GM12878 (cell line): ENCODE data around the gene FMNL2.

Experiments used
- CBX3 ChIP-seq: fragments of 200-600 bp; sonication (generic); IDR thresholded peaks from 2 replicates; pipeline ENCODE4 v1.6.1; 2016; ENCODE audit warnings: low read depth, borderline replicate concordance
- CHD2 ChIP-seq: IDR thresholded peaks from 2 replicates; pipeline ENCODE4 v1.6.1; 2011; ENCODE audit warnings: low read depth, low read length, improper control_type of control experiment, borderline replicate concordance
- CHD4 ChIP-seq: fragments of 200-600 bp; sonication (generic); IDR thresholded peaks from 2 replicates; pipeline ENCODE4 v1.6.1; 2016; ENCODE audit warnings: mild to moderate bottlenecking
- CTCF ChIP-seq, 3 experiments: IDR thresholded peaks in 2 of 3; conservative IDR thresholded peaks in 1 of 3; 2 replicates each; pipeline ENCODE4 v1.5.1; 2011; ENCODE audit warnings: low read depth in 3 of 3, low read length in 3 of 3, mild to moderate bottlenecking in 3 of 3, control low read depth in 2 of 3, moderate library complexity in 2 of 3, inconsistent platforms in 1 of 3, mixed read lengths in 1 of 3; ENCODE audit not compliant: control insufficient read depth in 2 of 3, insufficient read depth in 1 of 3; ENCODE audit errors: extremely low read depth in 1 of 3
- DPF2 ChIP-seq: fragments of 450-650 bp; IDR thresholded peaks from 2 replicates; pipeline ENCODE4 v1.6.1; 2017; ENCODE audit warnings: mild to moderate bottlenecking
- ELK1 ChIP-seq: IDR thresholded peaks from 2 replicates; pipeline ENCODE4 v1.6.1; 2012; ENCODE audit warnings: low read depth, low read length, improper control_type of control experiment
- EP300 ChIP-seq, 2 experiments: fragments of 150-350 bp in 1 of 2; IDR thresholded peaks; 2 replicates each; pipeline ENCODE4 v1.6.1; 2011 to 2012; ENCODE audit warnings: low read depth in 2 of 2, low read length in 2 of 2, borderline replicate concordance in 1 of 2, improper control_type of control experiment in 1 of 2, inconsistent platforms in 1 of 2; ENCODE audit not compliant: control insufficient read depth in 1 of 2
- EZH2 ChIP-seq: IDR thresholded peaks from 2 replicates; pipeline ENCODE4 v1.6.1; 2012; ENCODE audit warnings: low read depth, mild to moderate bottlenecking, control low read depth, inconsistent platforms, low read length, borderline replicate concordance; ENCODE audit not compliant: control insufficient read depth
- LARP7 ChIP-seq: fragments of 450-650 bp; IDR thresholded peaks from 2 replicates; pipeline ENCODE4 v1.6.1; 2017; ENCODE audit warnings: mild to moderate bottlenecking
- POLR2AphosphoS5 ChIP-seq: IDR thresholded peaks from 2 replicates; pipeline ENCODE4 v1.6.1; 2011; ENCODE audit warnings: mild to moderate bottlenecking, low read length, inconsistent platforms
- TCF12 ChIP-seq: IDR thresholded peaks from 2 replicates; pipeline ENCODE4 v1.6.1; 2011; ENCODE audit warnings: low read depth, mild to moderate bottlenecking, low read length
- TF ChIP-seq, protein P1 (sequence below): fragments of 450-650 bp; IDR thresholded peaks from 2 replicates; pipeline ENCODE4 v1.6.1; 2014; ENCODE audit warnings: mild to moderate bottlenecking

- TF ChIP-seq TCF12: no peak
- no peak for TF ChIP-seq CHD4
- no peak for TF ChIP-seq DPF2
- TF ChIP-seq CTCF (IDR thresholded peaks at IDR 0.05 in 2 of 3, conservative IDR thresholded peaks at IDR 0.05 in 1 of 3; ENCODE audit: control insufficient read depth in 2 of 3, extremely low read depth in 1 of 3, insufficient read depth in 1 of 3, low read depth in 3 of 3, low read length in 3 of 3): no peak
- TF ChIP-seq, protein P1, sequence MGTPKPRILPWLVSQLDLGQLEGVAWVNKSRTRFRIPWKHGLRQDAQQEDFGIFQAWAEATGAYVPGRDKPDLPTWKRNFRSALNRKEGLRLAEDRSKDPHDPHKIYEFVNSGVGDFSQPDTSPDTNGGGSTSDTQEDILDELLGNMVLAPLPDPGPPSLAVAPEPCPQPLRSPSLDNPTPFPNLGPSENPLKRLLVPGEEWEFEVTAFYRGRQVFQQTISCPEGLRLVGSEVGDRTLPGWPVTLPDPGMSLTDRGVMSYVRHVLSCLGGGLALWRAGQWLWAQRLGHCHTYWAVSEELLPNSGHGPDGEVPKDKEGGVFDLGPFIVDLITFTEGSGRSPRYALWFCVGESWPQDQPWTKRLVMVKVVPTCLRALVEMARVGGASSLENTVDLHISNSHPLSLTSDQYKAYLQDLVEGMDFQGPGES: no peak
- TF ChIP-seq EZH2: no peak
- TF ChIP-seq LARP7: no peak
- no peak for TF ChIP-seq POLR2AphosphoS5
- no peak for TF ChIP-seq CBX3
- TF ChIP-seq ELK1: no peak
- no peak for TF ChIP-seq CHD2
- no peak for TF ChIP-seq EP300 (IDR thresholded peaks at IDR 0.05; ENCODE audit: borderline replicate concordance in 1 of 2, control insufficient read depth in 1 of 2, low read depth in 2 of 2, low read length in 2 of 2)
Measured at GRCh38 chr2:152552888-152553287, 217.9 kb downstream of the FMNL2 start.
